ENCODE results near the gene RNF181.

Gene RNF181

DNA sequence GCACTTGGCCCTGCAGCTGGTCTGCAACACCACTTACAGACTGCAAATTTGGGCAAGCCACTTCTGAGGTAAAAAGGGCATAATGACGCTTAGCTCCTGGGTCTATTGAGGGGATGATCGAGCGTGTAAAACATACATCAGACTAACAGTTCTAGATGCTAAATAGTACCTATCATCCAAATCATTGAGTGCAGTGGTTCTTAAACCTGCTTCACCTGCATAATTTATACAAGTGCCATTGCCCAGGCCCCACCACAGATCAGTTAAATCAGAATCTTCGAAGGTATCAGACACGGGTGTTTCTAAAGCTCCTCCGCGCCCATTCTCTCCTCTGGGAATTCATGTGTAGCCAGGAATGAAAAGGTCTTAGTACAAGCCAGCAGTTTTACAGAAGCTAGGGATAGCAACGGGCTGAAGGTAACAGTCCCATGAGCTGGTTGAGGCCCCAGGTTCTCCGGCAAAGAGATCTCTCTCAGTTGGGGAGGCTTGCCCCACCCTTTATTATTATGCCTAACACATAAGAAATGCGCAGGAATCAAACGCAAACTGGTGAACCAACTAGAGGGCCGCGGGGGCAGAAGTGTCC, 737 bp upstream of the RNF181 start:
- TF ChIP-seq, protein P1, sequence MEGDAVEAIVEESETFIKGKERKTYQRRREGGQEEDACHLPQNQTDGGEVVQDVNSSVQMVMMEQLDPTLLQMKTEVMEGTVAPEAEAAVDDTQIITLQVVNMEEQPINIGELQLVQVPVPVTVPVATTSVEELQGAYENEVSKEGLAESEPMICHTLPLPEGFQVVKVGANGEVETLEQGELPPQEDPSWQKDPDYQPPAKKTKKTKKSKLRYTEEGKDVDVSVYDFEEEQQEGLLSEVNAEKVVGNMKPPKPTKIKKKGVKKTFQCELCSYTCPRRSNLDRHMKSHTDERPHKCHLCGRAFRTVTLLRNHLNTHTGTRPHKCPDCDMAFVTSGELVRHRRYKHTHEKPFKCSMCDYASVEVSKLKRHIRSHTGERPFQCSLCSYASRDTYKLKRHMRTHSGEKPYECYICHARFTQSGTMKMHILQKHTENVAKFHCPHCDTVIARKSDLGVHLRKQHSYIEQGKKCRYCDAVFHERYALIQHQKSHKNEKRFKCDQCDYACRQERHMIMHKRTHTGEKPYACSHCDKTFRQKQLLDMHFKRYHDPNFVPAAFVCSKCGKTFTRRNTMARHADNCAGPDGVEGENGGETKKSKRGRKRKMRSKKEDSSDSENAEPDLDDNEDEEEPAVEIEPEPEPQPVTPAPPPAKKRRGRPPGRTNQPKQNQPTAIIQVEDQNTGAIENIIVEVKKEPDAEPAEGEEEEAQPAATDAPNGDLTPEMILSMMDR (IDR thresholded peaks at IDR 0.05; ENCODE audit: borderline replicate concordance, control extremely low read depth, extremely low read depth, insufficient read depth, missing control alignments), result no peak
- DNase-seq (ENCODE audit: low spot score), result no peak
- in situ Hi-C loops (cut with MboI; ENCODE audit: low sequenced_read_pairs, unreplicated experiment), result no loop called here

- no peak for DNase-seq (ENCODE audit: low spot score)
Observed at GRCh38 chr2:85596026-85596333, 435 bp downstream of the RNF181 start.

DNA sequence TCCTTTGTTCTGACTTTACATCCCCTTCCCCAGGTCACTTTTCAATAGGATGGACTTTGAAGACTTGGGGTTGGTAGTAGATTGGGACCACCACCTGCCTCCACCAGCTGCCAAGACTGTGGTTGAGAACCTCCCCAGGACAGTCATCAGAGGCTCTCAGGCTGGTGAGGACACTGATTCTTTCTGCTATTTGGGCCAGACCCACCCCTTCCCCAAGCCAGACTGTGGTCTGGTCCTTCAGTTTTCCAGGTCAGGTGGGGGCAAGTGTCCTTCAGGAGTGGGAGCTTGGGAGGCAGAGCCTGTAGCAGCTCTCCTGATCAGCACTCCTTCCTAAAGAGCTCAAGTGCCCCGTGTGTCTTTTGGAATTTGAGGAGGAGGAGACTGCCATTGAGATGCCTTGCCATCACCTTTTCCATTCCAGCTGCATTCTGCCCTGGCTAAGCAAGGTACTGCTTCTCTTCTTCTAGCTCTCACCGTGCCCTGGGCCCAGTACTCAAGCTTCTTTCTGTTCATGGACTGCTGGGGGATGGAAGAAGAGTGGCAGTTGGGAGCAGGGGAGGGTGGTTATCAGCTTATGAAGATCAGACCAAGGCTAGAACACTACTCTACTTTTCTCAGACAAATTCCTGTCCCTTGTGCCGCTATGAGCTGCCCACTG, 1.1 kb downstream of the RNF181 start:
- TF ChIP-seq, protein P1 (IDR thresholded peaks at IDR 0.05; ENCODE audit: borderline replicate concordance, control extremely low read depth, extremely low read depth, insufficient read depth, missing control alignments), result no peak
- DNase-seq (ENCODE audit: low spot score), result no peak
- in situ Hi-C loops (cut with MboI; ENCODE audit: low sequenced_read_pairs, unreplicated experiment), result no loop called here

More at GRCh38 chr2:85596026-85596333, 435 bp downstream of the RNF181 start:
- TF ChIP-seq, protein P1 (IDR thresholded peaks at IDR 0.05; ENCODE audit: borderline replicate concordance, control extremely low read depth, extremely low read depth, insufficient read depth, missing control alignments), result no peak
- in situ Hi-C loops (cut with MboI; ENCODE audit: low sequenced_read_pairs, unreplicated experiment), result no loop called here

- TF ChIP-seq, protein P1 (IDR thresholded peaks at IDR 0.05; ENCODE audit: borderline replicate concordance, control extremely low read depth, extremely low read depth, insufficient read depth, missing control alignments), result no peak
- in situ Hi-C loops (cut with MboI; ENCODE audit: low sequenced_read_pairs, unreplicated experiment), result no loop called here
- DNase-seq (ENCODE audit: low spot score), result no peak
Observed at GRCh38 chr2:85597241-85597640, 1.7 kb downstream of the RNF181 start.

- no peak for DNase-seq (ENCODE audit: low spot score)
- in situ Hi-C loops (cut with MboI; ENCODE audit: low sequenced_read_pairs, unreplicated experiment), result no loop called here
- TF ChIP-seq, protein P1 (IDR thresholded peaks at IDR 0.05; ENCODE audit: borderline replicate concordance, control extremely low read depth, extremely low read depth, insufficient read depth, missing control alignments), result no peak
Observed at GRCh38 chr2:85598594-85599340, 3.2 kb downstream of the RNF181 start.

DNA sequence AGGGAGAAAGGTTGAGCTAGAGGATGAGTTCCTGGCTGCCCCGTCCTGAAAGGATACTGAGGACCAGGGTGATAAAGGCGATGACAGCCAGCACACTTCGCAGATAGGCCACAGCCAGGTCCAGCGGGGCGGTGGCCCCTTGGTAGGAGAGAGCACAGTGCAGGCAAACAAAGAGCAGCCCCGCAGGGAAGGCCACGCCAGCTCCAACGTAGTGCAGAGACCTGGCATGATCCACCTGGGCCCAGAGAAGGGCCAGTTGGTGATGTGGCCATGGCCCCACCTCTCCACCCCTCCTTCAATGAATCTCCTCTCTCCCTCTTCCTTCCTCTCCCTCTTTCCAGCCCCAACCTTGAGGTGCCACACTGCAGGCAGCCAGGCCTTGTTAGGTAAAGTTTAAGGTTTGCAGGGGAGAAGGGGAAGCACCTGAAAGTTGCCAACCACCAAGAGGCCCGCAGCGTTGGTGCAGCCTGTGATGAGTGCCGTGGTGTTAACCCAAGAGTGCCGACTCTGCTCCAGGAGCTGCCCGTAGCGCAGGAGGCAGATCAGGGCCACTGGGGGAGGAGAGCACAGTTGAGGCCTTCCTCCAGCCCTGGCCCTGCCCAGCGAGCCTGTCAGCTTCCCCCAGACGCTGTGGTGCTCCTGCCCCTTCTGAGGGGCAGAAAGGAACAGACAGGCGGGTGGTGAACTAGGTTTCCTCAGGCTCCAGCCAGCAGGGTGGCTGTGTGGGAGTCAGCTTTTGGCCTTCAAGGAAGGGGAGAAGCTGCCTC, 4.1 kb downstream of the RNF181 start:
- DNase-seq (ENCODE audit: low spot score), result no peak
- TF ChIP-seq, protein P1 (IDR thresholded peaks at IDR 0.05; ENCODE audit: borderline replicate concordance, control extremely low read depth, extremely low read depth, insufficient read depth, missing control alignments), result no peak
- in situ Hi-C loops (cut with MboI; ENCODE audit: low sequenced_read_pairs, unreplicated experiment), result no loop called here

Data from GM13976 (cell line).